ENCODE data around the gene GCNT3.
"Not testable (repeated sequence)": the region's sequence is repeated elsewhere in the genome, so short reads cannot be mapped to it uniquely, and the experiment has no call there.

Gene GCNT3

GRCh38 chr15:59618406-59618805 is 6.8 kb downstream of the GCNT3 start:
- no peak for DNase-seq (ENCODE audit: low spot score)

- peak; percentile 71 for DNase-seq (ENCODE audit: low spot score)
These were observed 10.7 kb downstream of the GCNT3 start for GRCh38 chr15:59622289-59622688.

GRCh38 chr15:59632714-59633113 is 21.1 kb downstream of the GCNT3 start:
- DNase-seq (ENCODE audit: low spot score), result peak; percentile 44

- DNase-seq (ENCODE audit: low spot score), result no peak
These were observed 24.6 kb downstream of the GCNT3 start for GRCh38 chr15:59636184-59636583.

DNA sequence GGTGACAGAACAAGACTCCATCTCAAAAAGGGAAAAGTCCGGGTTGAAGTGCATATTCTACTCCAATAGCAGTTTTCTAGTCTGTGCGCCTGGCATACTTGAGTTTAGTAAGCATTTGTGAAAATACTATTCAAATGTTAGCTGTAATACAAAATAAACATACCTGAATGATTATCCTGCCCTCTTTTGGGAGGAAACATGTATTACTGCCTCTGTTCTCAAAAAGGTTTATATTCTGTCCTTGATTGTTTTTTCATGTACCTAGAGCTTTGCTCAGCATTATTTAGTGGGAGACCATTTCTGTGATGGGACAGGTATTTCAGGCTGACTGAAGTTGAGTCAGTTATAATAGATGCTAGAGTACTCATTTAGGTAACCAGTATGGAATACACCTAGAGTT is 25.9 kb downstream of the GCNT3 start:
- not testable (repeated sequence) for DNase-seq (ENCODE audit: low spot score)

DNA sequence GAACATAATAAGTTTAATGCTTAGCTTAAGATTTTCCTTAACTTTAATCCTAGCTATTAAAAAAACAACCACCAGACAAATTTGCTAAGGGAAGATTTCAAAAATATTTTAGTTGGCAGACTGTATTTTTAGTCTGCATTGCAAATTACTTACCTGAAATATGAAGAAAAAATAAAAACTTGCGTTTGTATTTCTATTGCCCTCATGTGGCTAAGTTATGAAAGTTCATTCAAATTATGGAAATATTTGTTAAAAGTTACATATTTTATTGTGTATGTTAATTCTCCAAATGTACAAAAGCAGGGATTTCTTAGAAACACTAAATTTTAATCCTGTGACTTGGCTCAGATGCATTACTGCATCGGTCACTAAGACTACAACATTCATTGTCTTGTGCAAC is 30.8 kb downstream of the GCNT3 start:
- no peak for DNase-seq (ENCODE audit: low spot score)

DNA sequence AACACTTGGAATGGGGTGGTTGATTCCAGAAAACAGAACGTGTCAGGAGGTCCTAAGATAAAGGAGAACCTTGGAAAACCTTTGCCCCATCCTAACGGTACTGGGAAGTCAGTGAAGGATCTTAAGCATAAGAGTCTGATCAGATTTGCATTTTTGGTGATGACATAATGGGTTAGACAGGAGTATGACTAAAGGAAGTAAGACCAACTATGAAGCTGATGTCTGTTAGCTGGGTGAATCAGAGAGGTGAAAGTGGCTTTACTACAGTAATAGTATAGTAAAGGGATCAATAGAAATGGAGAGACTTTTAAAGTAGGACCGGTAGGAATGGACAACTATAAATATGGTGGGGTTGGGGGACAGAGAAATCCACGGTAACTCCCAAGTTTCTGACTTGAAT is 33.2 kb downstream of the GCNT3 start:
- DNase-seq (ENCODE audit: low spot score), result no peak

GRCh38 chr15:59645812-59646211 is 34.2 kb downstream of the GCNT3 start:
- not testable (repeated sequence) for DNase-seq (ENCODE audit: low spot score)

DNA sequence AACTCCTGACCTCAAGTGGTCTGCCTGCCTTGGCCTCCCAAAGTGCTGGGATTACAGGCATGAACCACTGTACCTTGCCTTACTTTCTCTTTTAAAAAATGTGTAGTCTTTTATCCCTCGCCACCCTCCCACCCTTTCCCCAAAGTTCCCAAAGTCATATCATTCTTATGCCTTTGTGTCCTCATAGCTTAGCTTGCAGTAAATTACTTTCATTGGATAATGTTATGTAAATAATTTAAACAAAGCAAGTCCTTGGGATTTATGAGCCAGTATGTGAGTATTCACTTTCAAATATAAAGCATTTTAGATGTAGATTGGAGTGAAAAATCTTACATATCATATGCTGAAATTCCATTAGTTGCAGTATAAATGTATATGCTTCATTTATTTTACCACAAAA is 34.7 kb downstream of the GCNT3 start:
- DNase-seq (ENCODE audit: low spot score), result no peak

- DNase-seq (ENCODE audit: low spot score), result no peak
These were observed 35.5 kb downstream of the GCNT3 start for GRCh38 chr15:59647085-59647484.

DNA sequence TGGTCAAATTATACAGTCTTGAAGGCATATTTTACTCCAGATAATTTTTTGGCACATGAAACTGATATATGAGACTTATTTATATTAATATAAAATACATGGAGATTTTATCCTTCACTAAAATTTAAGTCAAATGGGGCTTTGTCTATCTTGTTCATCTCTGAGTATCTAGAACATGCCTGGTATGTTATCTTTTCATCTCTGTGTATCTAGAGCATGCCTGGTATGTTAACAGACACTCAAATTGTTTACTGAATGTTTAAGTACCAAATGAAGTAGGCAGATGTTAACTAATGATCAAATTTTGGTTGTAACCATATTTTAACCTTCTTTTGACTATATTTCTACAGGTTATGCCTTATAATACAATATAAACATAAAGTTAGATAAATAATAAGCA is 38.0 kb downstream of the GCNT3 start:
- DNase-seq (ENCODE audit: low spot score), result no peak

GRCh38 chr15:59654046-59654445 is 42.5 kb downstream of the GCNT3 start:
- DNase-seq (ENCODE audit: low spot score), result no peak

DNA sequence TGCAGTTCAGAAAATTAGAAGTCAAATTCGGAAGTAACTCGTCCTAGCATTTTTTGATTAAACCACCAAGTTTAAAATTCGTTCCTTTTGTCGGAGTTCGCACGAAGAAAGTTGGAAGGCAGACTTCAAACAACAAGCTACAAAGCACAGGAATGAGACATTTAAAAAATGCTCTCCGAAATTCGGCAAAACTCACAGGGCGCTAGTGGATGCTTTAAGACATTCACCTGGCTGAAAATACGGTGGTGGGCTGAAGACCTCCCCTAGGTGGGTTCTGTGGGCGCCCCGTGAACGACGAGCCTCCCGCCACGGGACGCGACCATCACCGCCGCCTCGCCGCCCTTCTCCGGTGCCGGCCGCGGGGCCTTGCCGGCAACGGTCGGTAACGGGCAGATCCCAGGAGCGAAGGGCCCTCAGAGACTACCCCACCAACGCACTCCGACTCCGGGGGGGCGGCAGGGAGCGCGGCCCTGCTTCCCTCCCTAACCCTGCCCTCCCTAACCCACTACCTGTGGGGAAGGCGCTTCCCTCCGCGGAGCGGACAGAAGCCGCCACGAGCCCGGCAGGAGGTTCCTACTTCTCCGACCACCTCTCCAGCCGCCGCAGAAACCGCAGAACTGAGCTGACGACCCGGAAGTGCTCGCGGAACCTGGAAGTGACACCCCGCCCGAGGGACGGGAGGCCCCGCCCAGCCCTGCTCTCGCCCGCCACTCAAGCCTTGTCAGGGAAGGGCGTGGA is 45.5 kb downstream of the GCNT3 start, which contains the start of gene GTF2A2:
Gene GTF2A2 (minus strand): TSS at position 619 of the 738 bp plus-strand sequence. CDS start 5,238 bp downstream, outside the sequence.
- peak; percentile 96 for DNase-seq (ENCODE audit: low spot score)

GRCh38 chr15:59657635-59658125 is 46.1 kb downstream of the GCNT3 start:
- DNase-seq (ENCODE audit: low spot score), result no peak

DNA sequence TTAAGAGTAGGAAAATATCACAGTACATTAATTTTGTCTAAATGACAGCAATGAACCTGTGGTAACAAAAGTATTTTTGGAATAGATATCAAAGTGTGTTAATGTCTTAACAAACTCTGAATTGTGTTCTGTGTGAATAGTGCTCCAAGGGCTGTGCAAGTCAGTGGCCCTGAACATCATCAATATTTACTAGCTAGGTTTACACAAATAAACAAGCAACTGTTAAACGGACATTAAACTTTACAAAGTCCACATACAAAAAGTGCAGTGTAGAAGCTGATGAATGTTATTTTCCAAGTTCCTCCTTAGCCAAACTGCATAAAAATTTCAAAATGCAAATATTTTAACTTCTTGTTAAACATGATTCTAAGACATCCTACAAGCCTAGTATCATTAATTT is 47.8 kb downstream of the GCNT3 start:
- DNase-seq (ENCODE audit: low spot score), result no peak

- DNase-seq (ENCODE audit: low spot score), result no peak
These were observed 50.7 kb downstream of the GCNT3 start for GRCh38 chr15:59662260-59662659.

- no peak for DNase-seq (ENCODE audit: low spot score)
These were observed 57.0 kb downstream of the GCNT3 start for GRCh38 chr15:59668556-59668955.
